Right ventricle myocardium superior (tissue), 1 donor: ENCODE data around the gene MYH7. TPM values are rescaled to one million over a fixed set of nuclear protein-coding genes. Genes with fewer than 3 reads are reported as not detected.
A peak's percentile ranks its signal among the peaks of the same experiment; 100 is the strongest.

Source experiments
- ATAC-seq: fragments of 200-7000 bp; cut with Tn5 transposase; one replicate; pipeline ENCODE4 v1.9.1; 2020; ENCODE audit warnings: mild to moderate bottlenecking; ENCODE audit not compliant: poor library complexity
- DNase-seq: peaks from one replicate; pipeline ENCODE4 v3.0.0-alpha.2; 2020
- intact Hi-C: fragments of 100-400 bp; cut with DNase I; formaldehyde crosslinking; loops from one replicate; pipeline ENCODE4 v1.11.2; 2022
- microRNA-seq: library from miRNA; unstranded; fragments of <30 nt; microRNA quantifications from one replicate; pipeline ENCODE4 v1.2.0, GENCODE V29; 2020
- total RNA-seq: library from RNA; stranded (reverse); fragmentation: NEBNext Ultra II Directional; extraction: Animal tissue kit (Norgen Biotek cat#: 25700); gene quantifications from one replicate; pipeline ENCODE4 v1.2.1, GENCODE V29; 2021
- donor health status: DM: no; HTN: yes; CAD: no; lungs with severe emphysema.

MYH7 gene
- total RNA-seq, 1 donor from 2014 or later, result 11,793 TPM

DNA sequence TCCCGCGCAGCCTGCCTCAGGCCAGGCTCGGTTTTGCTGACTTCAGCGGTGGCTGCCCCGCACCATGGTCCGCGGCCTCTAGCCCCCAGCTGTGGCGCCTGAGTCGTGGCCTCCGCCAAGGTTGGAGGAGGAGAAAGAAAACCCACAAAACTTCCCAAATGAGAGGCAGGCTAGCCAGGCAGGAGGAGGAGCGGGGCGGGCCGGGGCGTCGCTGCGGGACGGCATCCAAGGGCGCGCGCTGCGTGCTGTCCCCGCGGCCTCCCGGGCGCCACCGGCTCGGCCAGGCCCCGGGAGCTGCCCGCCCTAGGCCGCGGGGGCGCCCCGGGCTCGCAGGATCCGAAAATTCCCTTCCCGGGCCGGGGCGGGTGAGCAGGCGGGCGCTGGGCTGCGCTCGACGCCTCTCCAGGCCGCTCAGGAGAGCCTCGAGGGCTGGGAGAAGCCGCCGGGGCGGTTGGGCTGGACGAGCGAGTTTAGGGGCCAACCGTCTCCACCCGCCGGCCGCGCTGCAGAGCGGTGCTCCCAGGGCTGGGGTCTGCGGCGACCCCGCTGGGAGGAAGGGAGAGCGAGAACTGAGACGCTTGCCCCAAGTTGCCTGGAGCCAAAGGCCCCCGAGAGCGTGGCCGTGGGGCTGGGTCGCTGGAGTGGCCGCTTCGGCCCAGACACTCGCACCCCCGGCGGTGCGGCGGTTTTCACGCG, 70.3 kb downstream of the MYH7 start, which contains the start of gene EFS:
Gene EFS, minus strand, starts transcription at position 137 of the 696 bp plus-strand sequence. CDS start 147 bp downstream, outside the sequence.
- DNase-seq, result peak; percentile 71
- intact Hi-C loops, result no loop called here
- ATAC-seq, result peak; percentile 71

- ATAC-seq (peak; percentile 15), DNase-seq (peak; percentile 55)
- intact Hi-C loops, result no loop called here
These were observed 71.1 kb downstream of the MYH7 start for GRCh38 chr14:23364164-23365035.

Small RNA genes lying within 50 kb of the gene (microRNA-seq; reads per million reads assigned to microRNA genes)
- gene MIR208A (2,625 reads per million, percentile 88 among the genes with 10 or more reads in this experiment), gene MIR208B (30,914 reads per million, percentile 97 among the genes with 10 or more reads in this experiment)

Other genes starting within 250 kb of the MYH7 start
- gene RNF212B, start 197.7 kb downstream of the MYH7 start, total RNA-seq, result not detected
- gene HOMEZ, start 149.5 kb downstream of the MYH7 start, total RNA-seq, result 6.5 TPM
- gene PPP1R3E, start 132.8 kb downstream of the MYH7 start, total RNA-seq, result 6.7 TPM
- 37.3 TPM for gene BCL2L2, start 128.8 kb downstream of the MYH7 start, total RNA-seq
- gene PABPN1, start 114.2 kb downstream of the MYH7 start, total RNA-seq, result 67.7 TPM
- 10.3 TPM for gene SLC22A17, start 82.8 kb downstream of the MYH7 start, total RNA-seq
- 3.2 TPM for gene EFS, start 70.5 kb downstream of the MYH7 start, total RNA-seq
- not detected for gene IL25, start 62.9 kb downstream of the MYH7 start, total RNA-seq
- gene CMTM5, start 58.6 kb downstream of the MYH7 start, total RNA-seq, result 0.27 TPM
- gene MYH6, start 27.4 kb downstream of the MYH7 start, total RNA-seq, result 4,934 TPM
- 17.0 TPM for gene NGDN, start 34.0 kb upstream of the MYH7 start, total RNA-seq
- 0.97 TPM for gene ZFHX2, start 116.1 kb upstream of the MYH7 start, total RNA-seq
- gene THTPA, start 120.6 kb upstream of the MYH7 start, total RNA-seq, result 15.4 TPM
- 10.7 TPM for gene AP1G2, start 132.1 kb upstream of the MYH7 start, total RNA-seq
- 0.13 TPM for gene JPH4, start 143.1 kb upstream of the MYH7 start, total RNA-seq
- not detected for gene DHRS2, start 200.7 kb upstream of the MYH7 start, total RNA-seq